ENCODE results near the gene COCH.

COCH gene
- total RNA-seq, result 0.56 reads per million

GRCh38 chr14:30874120-30874998 lies at the start of gene COCH:
Gene COCH, plus strand, starts transcription at chr14:30874559. Its CDS starts 380 bp downstream, at chr14:30874939.
- DNase-seq, result no peak

GRCh38 chr14:30826070-30826469 lies 48.3 kb upstream of the COCH start:
- DNase-seq, result no peak

GRCh38 chr14:30829853-30830252 lies 44.5 kb upstream of the COCH start:
- no peak for DNase-seq

- no peak for DNase-seq
These were observed 40.0 kb upstream of the COCH start for GRCh38 chr14:30834353-30834752.

DNA sequence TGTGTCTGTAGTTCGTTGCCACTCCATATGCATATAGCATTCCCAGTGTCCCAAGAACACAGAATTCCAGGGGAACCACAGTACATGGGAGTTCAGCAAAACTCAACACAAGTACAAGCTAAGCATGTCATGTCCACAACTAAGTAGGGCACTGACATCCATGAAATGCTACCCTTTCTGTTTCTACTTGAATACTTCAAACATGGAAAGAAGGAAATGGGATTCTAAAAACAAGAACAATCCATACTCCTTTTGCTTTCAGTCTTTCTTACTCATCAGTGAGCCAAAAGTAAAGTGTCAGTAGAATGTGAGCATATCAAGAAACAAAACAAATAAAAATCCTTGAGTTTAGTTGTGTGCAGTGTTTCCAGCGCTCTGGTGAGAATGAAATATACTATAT lies 36.0 kb upstream of the COCH start:
- DNase-seq, result no peak

DNA sequence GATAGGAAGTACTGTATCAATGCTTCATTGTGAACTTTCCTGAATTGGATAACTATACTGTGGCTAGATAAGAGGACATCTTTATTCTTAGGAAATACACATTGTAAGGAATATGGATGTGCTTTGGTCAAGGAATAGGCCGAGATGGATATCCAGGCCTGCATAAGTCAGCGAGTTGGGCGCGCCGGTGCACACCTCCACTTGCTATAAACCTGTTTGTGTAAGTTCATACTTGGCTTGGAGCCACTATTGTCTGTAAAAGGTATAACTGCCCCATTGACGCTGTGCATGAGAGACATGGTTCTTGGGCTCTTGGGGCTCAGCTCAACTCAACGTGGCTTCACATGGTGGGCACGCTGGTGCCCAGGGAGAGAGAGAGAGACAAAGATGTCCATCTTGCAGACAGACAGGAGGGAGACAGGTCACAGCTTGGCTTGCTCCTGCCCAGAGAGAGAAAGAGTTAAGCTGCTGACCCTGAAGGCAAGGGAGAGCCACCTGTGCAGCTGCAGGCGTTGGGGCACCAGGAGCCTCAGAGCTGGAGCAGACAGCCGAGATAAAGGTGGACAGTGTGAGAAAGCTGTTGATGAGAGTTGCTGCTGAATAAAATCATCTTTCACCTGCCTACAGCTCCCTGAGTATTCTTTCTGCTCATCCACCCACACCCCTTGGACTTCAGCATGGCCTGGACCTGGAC lies 34.1 kb upstream of the COCH start:
- no peak for DNase-seq

DNA sequence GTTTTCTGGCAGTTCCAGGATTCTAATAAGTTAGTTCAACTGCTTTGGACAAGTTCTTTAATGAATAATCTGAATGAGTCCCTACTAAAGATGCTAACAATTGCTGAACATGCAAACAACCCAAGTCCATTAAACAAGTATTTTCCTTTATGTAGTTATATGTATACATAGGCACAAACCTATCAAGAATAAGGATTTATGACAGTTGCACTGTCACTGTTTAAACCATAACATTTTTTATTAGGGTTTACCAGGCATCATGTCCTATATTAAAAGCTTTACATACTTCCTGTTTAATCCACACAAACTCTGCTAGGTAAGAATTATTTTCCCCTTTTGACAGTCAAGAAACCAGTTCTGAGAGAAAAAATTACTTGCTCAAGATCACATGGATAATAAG lies 31.9 kb upstream of the COCH start:
- no peak for DNase-seq

DNA sequence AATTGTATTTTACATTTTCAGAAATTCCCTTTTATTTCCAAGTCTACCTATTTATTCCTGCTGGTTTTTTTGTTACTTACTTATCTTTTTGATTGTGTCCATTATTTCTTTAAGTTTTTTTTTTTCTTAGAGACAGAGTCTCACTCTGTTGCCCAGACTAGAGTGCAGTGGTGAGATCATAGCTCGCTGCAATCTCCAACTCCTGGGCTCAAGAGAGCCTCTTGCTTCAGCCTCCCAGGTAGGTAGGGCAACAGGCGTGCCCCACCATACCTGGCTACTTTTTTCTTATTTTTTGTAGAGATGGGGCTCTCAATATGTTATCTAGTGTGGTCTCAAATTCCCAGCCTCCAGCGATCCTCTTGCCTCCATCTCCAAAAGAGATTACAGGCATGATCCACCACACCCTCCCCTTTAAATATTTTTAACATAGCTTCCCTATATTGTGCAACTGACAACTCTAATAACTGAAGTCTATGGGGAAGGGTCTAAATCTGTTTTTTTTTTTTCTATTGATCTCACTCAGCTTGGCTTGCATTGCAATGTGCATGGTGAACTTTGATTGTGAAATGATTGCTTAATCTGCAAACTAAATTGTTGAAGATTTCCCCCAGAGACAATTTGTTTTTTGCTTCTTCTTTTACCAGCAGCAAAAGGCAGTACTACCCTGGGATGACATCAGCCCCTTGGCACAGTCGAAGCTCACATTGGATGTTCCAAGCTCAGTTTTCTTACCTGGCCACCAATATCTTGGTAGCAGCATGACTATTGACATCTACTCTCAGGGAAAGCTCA lies 25.7 kb upstream of the COCH start:
- no peak for DNase-seq

DNA sequence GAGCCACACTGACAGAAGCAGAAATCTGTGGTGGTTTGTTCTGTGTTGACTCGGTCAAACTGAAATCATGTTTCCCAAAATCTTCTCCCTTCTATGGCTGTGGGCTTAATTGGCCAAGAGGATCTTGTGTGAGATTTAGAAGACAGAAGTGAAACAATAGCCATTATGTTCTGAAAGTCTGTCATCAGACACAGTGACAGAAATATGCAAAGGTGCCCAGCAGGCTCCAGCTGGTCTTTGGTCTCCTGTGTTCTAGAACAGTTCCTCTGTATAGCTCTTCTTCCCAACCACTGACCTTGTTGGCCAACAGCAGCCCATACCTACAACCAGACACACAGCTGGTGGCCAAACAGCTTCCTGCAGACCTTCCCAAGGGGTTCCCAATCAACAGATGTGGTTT lies 25.0 kb upstream of the COCH start:
- DNase-seq, result no peak

DNA sequence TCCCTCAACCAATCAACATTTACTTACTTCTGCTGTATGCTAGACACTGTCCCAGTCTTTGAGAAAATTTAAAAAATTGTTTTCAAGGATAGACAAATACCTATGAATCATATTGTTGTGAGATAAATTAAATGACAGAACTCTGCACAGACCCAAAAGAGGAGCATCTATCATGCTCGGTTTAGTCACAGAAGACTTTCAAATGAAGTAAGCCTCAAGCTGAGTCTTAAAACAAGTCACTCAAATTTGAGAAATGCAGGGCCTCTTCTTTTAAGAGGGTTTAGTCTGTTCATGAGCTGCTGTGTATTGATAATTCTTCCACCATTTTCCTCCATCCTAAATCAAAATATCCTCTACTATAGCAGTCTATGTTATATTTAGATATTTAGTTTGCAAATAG lies 24.4 kb upstream of the COCH start:
- DNase-seq, result no peak

DNA sequence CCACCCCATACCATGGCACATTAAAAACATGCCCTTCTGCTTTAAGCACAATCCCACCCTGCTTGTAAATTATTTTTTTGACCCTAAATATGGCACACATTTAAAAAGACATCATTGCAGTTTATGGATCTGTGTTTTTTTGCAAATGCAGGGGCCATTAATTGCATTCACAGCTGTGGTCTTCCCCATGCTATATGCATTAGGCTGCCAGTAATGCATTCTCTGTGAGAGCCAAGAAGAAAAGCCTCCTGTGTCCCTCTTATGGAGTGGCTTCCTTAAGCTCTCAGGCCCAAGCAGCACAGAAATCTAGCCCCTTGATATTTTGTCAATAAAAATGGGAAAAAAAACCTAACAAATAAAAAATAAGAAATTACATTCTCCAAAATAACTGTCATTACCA lies 20.4 kb upstream of the COCH start:
- DNase-seq, result no peak

GRCh38 chr14:30854492-30854891 lies 19.9 kb upstream of the COCH start:
- no peak for DNase-seq

DNA sequence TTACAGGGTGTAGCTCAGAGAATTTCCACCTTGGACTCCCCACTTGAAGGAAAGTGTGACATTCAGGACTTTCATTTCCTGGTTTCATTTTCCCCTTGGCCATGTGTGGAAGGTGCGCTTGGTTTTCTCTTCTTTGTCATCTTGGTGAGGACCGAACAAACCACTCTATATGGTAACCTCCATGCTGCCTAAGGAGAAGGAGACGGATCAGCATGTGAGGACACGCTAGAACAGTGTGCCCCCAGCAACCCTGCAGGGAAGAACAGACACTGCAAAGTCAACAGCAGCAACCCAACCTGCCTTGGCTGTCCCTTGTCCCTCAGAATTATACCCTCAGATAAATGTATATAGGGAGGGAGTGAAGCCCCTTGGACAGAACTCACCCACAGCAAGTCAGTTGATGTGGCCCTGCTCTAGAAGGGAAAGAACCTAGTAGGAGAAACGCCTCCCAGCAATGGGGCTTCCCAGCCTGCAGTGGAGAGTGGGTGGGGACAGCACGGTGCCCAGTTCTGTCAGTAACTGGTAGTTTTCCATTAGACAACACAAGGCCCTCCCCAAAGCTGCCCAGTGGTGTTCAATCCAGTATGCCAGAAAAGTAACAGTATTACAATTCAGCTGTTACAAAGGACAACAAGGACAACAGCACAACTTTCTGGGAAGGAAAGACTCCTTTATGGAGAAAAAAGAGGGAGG lies 18.9 kb upstream of the COCH start:
- DNase-seq, result no peak

- no peak for DNase-seq
These were observed 13.2 kb upstream of the COCH start for GRCh38 chr14:30861200-30861599.

- DNase-seq, result no peak
These were observed 9.4 kb upstream of the COCH start for GRCh38 chr14:30864934-30865333.

DNA sequence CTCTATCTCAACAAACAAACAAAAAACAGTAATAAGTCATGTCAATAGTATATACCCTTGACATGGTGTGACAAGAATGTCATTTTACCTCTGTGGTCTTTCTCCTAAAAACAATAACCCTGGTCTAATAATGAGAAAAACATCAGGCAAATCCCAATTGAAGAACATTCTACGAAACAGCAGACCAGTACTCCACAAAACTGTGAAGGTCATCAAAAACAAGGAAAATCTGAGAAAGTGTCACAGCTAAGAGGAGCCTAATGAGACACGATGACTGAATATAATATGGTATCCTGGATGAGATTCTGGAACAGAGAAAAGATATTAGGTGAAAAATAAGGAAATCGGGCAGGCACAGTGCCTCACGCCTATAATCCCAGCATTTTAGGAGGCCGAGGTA lies 5.6 kb upstream of the COCH start:
- DNase-seq, result no peak

- DNase-seq, result no peak
These were observed 4.7 kb upstream of the COCH start for GRCh38 chr14:30869551-30870155.

GRCh38 chr14:30872602-30873001 lies 1.8 kb upstream of the COCH start:
- no peak for DNase-seq

DNA sequence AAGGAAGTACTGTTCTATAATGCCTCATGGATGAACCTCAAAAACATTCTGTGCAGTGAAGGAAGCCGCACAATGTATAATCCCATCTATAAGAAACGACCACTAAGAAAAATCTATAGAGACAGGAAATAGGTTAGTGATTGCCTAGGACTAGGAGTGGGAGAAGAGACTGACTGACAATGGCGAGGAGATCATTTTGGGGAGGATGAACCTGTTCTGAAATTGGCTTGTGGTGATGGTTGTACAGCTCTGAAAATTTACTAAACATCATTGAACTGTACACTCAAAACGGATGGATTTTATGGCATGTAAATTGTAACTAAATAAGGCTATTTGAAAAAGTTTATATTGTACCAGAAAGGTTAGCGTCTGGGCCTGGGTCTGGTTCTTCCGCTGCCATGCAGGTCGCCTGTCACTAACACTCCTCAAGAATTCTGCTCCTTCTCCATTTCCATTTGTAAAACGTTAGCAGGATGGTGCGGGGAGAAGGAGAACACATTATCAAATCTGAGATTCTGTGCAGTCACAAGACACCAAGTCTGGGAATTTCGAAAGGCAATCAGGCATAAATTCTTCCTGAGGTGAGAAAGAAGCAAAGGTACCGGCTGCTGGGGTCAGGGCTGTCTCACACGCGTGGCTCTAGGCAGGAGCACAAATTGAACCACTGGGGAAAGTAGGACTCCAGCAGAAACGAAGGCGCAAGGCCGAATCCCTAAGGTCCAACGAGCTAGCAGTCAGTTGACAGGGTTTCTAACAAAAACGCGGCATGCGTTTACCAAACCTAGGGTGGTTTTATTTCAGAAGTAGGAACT lies 845 bp upstream of the COCH start:
- no peak for DNase-seq

DNA sequence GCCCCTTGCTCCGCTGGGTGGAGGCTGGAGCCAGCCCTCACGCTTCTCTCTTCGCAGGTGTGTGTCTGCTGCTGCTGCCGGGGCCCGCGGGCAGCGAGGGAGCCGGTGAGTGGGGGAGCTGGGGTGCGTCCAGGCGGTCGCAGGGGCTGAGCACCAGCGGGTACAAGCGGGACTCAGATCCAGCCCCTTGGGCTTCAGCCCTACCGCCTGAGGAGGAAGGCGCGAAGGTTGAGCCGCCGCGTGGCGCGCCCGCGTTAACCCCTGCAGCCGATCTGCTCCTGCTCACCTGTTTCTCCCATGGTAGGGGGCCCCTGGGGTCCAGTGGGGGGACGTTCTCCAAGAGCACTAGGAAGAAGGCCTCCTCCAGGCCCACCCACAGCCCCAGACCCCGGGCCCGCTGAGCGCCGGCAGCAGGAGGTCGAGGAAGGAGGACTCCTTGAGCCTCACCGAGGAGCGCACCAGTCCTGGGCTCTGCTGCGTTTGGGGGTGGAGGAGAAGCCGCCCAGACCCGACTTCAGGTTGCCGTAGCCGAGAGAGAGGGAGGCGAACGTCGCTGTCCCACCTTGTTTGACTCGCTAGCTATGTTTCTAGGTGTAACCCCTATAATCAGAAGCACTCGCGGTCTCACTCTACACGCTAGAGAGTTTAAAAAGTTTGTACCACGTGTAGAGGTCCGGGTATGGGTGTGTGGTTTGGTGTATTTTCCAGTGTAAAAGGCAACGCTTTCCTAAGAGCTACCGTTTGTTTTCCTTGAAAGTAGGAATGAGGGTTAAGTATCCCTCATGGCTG lies 834 bp downstream of the COCH start:
- no peak for DNase-seq

DNA sequence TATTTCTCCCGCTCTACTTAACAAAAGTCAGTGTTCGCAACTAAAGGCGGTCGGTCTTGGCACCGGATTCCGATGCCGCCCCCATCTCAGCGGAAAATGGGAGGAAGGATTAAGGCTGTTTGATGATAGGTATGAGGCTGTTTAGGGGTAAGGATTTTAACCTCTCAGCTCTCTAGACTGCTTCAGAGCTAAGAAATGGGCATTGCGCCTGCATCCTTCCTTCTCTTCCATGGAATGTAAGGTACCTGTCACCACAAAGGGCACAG lies 1.4 kb downstream of the COCH start:
- DNase-seq, result no peak
